ENCODE data around the gene NES. TPM values are rescaled to one million over a fixed set of nuclear protein-coding genes. Genes with fewer than 3 reads are reported as not detected.

Gene NES
- total and polyA plus RNA-seq, 11 donors = 59.7 to 499 (median 158) TPM

GRCh38 chr1:156652131-156652991 is 24.8 kb downstream of the NES start:
- Histone ChIP-seq H3K27ac (no peak overlapping the region), H3K9me3 (no peaks in the 10 kb centered on the region), H3K4me1 (peaks cover 0 to 11% (median 9%) of the 10 kb centered on the region in 12 donors), H3K27me3 (peaks cover 0 to 58% (median 5%) of the 10 kb centered on the region in 9 donors), H3K36me3 (no peaks in the 10 kb centered on the region), H3K4me3 (no peak overlapping the region)
- TF ChIP-seq POLR2A (IDR thresholded peaks at IDR 0.05) (no peak), CTCF (IDR thresholded peaks at IDR 0.05) (no peak)
- DNase-seq (peak in 1 of 5 donors; percentile 37), ATAC-seq (no peak)
- 46 to 55% (median 48%) methylated on average over 14 to 16 of the region's 16 CpGs for WGBS, 4 donors
- intact Hi-C loops (cut with DNase I) = loop anchor here in 3 of 10 donors (5.0 to 10.0 kb wide), 3 partner anchors 35 to 268 kb away; no protein-coding TSS in a partner anchor

GRCh38 chr1:156648951-156649350 is 28.3 kb downstream of the NES start:
- no peak for ATAC-seq
- peaks cover 0 to 62% (median 34%) of the 10 kb centered on the region in 9 donors for H3K27me3 ChIP-seq
- WGBS, 4 donors = 15 to 40% (median 26%) methylated on average over 2 of the region's 2 CpGs

GRCh38 chr1:156648496-156648895 is 28.7 kb downstream of the NES start:
- Histone ChIP-seq H3K27ac (no peak overlapping the region), H3K36me3 (no peaks in the 10 kb centered on the region), H3K9me3 (no peaks in the 10 kb centered on the region), H3K4me3 (no peak overlapping the region), H3K27me3 (peaks cover 0 to 60% (median 34%) of the 10 kb centered on the region in 9 donors), H3K4me1 (no peaks in the 10 kb centered on the region)
- no peak for TF ChIP-seq CTCF (IDR thresholded peaks at IDR 0.05)
- no peak for TF ChIP-seq POLR2A (IDR thresholded peaks at IDR 0.05)
- DNase-seq (no peak), ATAC-seq (no peak)
- intact Hi-C loops (cut with DNase I) = loop anchor here in 1 of 10 donors (5.0 kb wide), 1 partner anchor 34 kb away; no protein-coding TSS in a partner anchor
- 84 to 86% (median 85%) methylated on average over 10 of the region's 10 CpGs for WGBS, 4 donors

More at GRCh38 chr1:156648951-156649350, 28.3 kb downstream of the NES start:
- DNase-seq = no peak
- no peak overlapping the region for H3K27ac ChIP-seq
- no peaks in the 10 kb centered on the region for H3K9me3 ChIP-seq
- intact Hi-C loops (cut with DNase I) = loop anchor here in 1 of 10 donors (5.0 kb wide), 1 partner anchor 33 kb away; no protein-coding TSS in a partner anchor
- no peak overlapping the region for H3K4me3 ChIP-seq
- no peak for TF ChIP-seq CTCF (IDR thresholded peaks at IDR 0.05)
- no peak for TF ChIP-seq POLR2A (IDR thresholded peaks at IDR 0.05)
- no peaks in the 10 kb centered on the region for H3K4me1 ChIP-seq
- no peaks in the 10 kb centered on the region for H3K36me3 ChIP-seq

- Histone ChIP-seq H3K27me3 (peaks cover 2 to 65% (median 41%) of the 10 kb centered on the region in 9 donors), H3K4me1 (peaks cover 0 to 3% (median 1%) of the 10 kb centered on the region in 12 donors), H3K27ac (no peak overlapping the region), H3K36me3 (no peaks in the 10 kb centered on the region), H3K4me3 (no peak overlapping the region), H3K9me3 (no peaks in the 10 kb centered on the region)
- intact Hi-C loops (cut with DNase I) = loop anchor here in 1 of 10 donors (5.0 kb wide), 1 partner anchor 35 kb away; no protein-coding TSS in a partner anchor
- TF ChIP-seq POLR2A (IDR thresholded peaks at IDR 0.05) = no peak
- no peak for TF ChIP-seq CTCF (IDR thresholded peaks at IDR 0.05)
- no peak for DNase-seq
- ATAC-seq = no peak
- WGBS, 4 donors = 75 to 85% (median 84%) methylated on average over 10 of the region's 10 CpGs
These were observed 29.9 kb downstream of the NES start for GRCh38 chr1:156647351-156647750.

All from heart left ventricle (tissue), 16 donors.